ENCODE data around the gene IDI2.

DNA sequence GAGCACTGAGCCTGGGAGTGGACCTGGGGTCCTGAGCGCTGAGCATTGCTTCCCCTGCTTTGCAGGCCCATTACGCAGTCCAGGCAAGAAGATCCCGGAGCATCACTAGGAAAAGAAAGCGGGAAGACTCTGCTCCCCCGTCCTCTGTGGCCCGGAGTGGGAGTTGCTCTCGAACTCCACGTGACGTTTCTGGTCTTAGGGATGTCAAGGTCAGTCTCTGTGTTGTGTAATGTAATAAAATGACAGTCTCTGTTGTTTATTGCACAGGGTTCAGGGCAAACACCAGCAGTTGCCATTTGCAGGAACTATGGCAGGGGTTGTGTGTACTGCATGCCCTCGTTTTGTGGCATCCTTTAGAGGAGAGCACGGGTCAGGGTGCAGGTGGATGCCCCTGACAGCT, 10.0 kb downstream of the IDI2 start:
- no peak for TF ChIP-seq EZH2 (IDR thresholded peaks at IDR 0.05; ENCODE audit: low read length, missing control alignments)
- TF ChIP-seq, protein P1, sequence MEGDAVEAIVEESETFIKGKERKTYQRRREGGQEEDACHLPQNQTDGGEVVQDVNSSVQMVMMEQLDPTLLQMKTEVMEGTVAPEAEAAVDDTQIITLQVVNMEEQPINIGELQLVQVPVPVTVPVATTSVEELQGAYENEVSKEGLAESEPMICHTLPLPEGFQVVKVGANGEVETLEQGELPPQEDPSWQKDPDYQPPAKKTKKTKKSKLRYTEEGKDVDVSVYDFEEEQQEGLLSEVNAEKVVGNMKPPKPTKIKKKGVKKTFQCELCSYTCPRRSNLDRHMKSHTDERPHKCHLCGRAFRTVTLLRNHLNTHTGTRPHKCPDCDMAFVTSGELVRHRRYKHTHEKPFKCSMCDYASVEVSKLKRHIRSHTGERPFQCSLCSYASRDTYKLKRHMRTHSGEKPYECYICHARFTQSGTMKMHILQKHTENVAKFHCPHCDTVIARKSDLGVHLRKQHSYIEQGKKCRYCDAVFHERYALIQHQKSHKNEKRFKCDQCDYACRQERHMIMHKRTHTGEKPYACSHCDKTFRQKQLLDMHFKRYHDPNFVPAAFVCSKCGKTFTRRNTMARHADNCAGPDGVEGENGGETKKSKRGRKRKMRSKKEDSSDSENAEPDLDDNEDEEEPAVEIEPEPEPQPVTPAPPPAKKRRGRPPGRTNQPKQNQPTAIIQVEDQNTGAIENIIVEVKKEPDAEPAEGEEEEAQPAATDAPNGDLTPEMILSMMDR (conservative IDR thresholded peaks at IDR 0.05 in 1 of 2, IDR thresholded peaks at IDR 0.05 in 1 of 2; ENCODE audit: low read depth in 1 of 2, low read length in 2 of 2): no peak
